ENCODE results near the gene GPR132. TPM values are rescaled to one million over a fixed set of nuclear protein-coding genes. Genes with fewer than 3 reads are reported as not detected.

GPR132 gene
- total and polyA plus RNA-seq, 10 of the 15 experiments (the other 5 are each of a cell fraction or from before 2014, with no cell fraction given): 1.9 to 49.3 (median 20.4) TPM

DNA sequence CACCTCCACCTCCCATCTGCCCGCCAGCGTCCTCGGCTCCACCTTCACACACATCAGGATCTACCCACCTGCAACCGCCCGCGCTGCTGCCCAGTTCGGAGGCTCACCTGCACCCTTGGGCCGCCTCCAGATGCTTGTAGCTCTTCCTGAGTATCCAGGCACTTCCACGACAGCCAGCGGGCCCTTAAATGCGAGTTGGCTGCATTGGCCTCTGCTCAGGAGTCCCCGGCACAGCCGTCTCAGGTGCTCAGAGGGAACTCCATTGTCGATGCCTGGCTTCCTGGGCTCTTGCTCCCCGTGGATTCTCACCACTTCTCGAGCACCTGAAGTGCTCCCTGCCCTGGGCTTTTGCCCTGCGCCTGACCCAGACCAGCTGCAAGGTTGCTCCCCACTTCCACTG lies 22.4 kb downstream of the GPR132 start:
- Histone ChIP-seq H3K4me3 (no peak overlapping the region), H3K27me3 (replicated peaks in 1 of 2; ENCODE audit: control insufficient read depth in 2 of 2, insufficient read depth in 2 of 2, low read length in 1 of 2) (no peaks in the 10 kb centered on the region), H3K4me2 (ENCODE audit: control insufficient read depth, insufficient read depth) (no peak overlapping the region), H3K36me3 (ENCODE audit: control insufficient read depth in 2 of 2, insufficient read depth in 2 of 2, low read length in 1 of 2) (peaks cover 0 to 3% of the 10 kb centered on the region in 2 experiments; a peak in 2 of 4 replicates), H4K20me1 (ENCODE audit: control insufficient read depth, insufficient read depth) (no peaks in the 10 kb centered on the region), H2AFZ (ENCODE audit: control insufficient read depth, low read depth, low read length) (no peak overlapping the region), H3K79me2 (ENCODE audit: control insufficient read depth, insufficient read depth, low read length) (no peaks in the 10 kb centered on the region; the same call in 1 of the 2 replicates), H3K9me3 (replicated peaks; ENCODE audit: control insufficient read depth, insufficient read depth, low read length) (no peaks in the 10 kb centered on the region), H3K9ac (ENCODE audit: control insufficient read depth, insufficient read depth, low read length) (no peak overlapping the region), H3K4me1 (ENCODE audit: control insufficient read depth, insufficient read depth, low read length) (peaks cover 4% of the 10 kb centered on the region), H3K27ac (ENCODE audit: control insufficient read depth, insufficient read depth) (no peak overlapping the region)
- no TSS peak for BruUV-seq (replicated peaks)
- CTCF ChIA-PET: interaction anchor here (1.7 to 5.4 kb wide), 2 partner anchors 43 to 68 kb away, joined by 3 to 82 read pairs; no protein-coding TSS in a partner anchor
- DNase-seq (ENCODE audit: low read depth, low spot score): no peak
- no peak for ATAC-seq
- TF ChIP-seq, protein P1, sequence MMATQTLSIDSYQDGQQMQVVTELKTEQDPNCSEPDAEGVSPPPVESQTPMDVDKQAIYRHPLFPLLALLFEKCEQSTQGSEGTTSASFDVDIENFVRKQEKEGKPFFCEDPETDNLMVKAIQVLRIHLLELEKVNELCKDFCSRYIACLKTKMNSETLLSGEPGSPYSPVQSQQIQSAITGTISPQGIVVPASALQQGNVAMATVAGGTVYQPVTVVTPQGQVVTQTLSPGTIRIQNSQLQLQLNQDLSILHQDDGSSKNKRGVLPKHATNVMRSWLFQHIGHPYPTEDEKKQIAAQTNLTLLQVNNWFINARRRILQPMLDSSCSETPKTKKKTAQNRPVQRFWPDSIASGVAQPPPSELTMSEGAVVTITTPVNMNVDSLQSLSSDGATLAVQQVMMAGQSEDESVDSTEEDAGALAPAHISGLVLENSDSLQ (IDR thresholded peaks at IDR 0.05): no peak
- TF ChIP-seq SREBF2 (IDR thresholded peaks at IDR 0.05; ENCODE audit: low read length): no peak
- TF ChIP-seq JUND (IDR thresholded peaks at IDR 0.05; ENCODE audit: low read depth, low read length): no peak
- FAIRE-seq: no peak
- RAD21 ChIA-PET (ENCODE audit: unreplicated experiment): interaction anchor here (1.7 to 3.9 kb wide), 2 partner anchors 16 to 68 kb away, joined by 7 to 26 read pairs; no protein-coding TSS in a partner anchor
- POLR2A ChIA-PET: interaction anchor here (0.5 kb wide), 1 partner anchor 220 kb away, joined by 3 read pairs; no protein-coding TSS in a partner anchor
- intact Hi-C loops (cut with micrococcal nuclease; ENCODE audit: unreplicated experiment): no loop called here
- in situ Hi-C loops (cut with MboI): loop anchor here (10.0 kb wide), 1 partner anchor 148 kb away; no protein-coding TSS in a partner anchor
- 80% methylated on average over 17 of the region's 17 CpGs for WGBS (ENCODE audit: insufficient coverage, insufficient replicate concordance, low lambda C conversion rate, missing lambda C conversion rate)
- SMC1A ChIA-PET (ENCODE audit: uncharacterized antibody, unreplicated experiment): interaction anchor here (1.1 to 2.9 kb wide), 3 partner anchors 10 to 39 kb away, joined by 3 to 11 read pairs (median 6); no protein-coding TSS in a partner anchor
